Activated CD4-positive, alpha-beta memory T cell treated with anti-CD3 and anti-CD28 coated beads, Interleukin-2, amount 10 ng/mL, durations not matched to agents 7 days and 5 days (primary cell): ENCODE results near the gene ERFL. TPM values are rescaled to one million over a fixed set of nuclear protein-coding genes. Genes with fewer than 3 reads are reported as not detected.

ENCODE experiments used
- CTCF ChIA-PET: fragments of 350-600 bp; sonication (Branson Sonifier 250); formaldehyde crosslinking; loops from one replicate; lab custom pipeline; 2021; ENCODE audit warnings: antibody characterized with exemption, inconsistent platforms; lab: Charles Lee
- POLR2A ChIA-PET: fragments of 350-600 bp; sonication (Branson Sonifier 250); formaldehyde crosslinking; loops from one replicate; lab custom pipeline; 2021; ENCODE audit warnings: antibody characterized with exemption; lab: Charles Lee
- DNase-seq: peaks from one replicate; pipeline ENCODE4 v3.0.0-alpha.2; 2020
- H3K27ac Mint-ChIP-seq: one replicate; pipeline ENCODE4 v1.8.0; 2021; ENCODE audit warnings: mild to moderate bottlenecking, mixed read lengths
- H3K27me3 Mint-ChIP-seq: one replicate; pipeline ENCODE4 v1.8.0; 2021; ENCODE audit warnings: mixed read lengths
- H3K36me3 Mint-ChIP-seq: one replicate; pipeline ENCODE4 v1.8.0; 2021; ENCODE audit warnings: low read depth, mixed read lengths
- H3K4me1 Mint-ChIP-seq: one replicate; pipeline ENCODE4 v1.8.0; 2021; ENCODE audit warnings: mixed read lengths
- H3K4me3 Mint-ChIP-seq: one replicate; pipeline ENCODE4 v1.8.0; 2021; ENCODE audit warnings: mild to moderate bottlenecking, mixed read lengths
- H3K9me3 Mint-ChIP-seq: one replicate; pipeline ENCODE4 v1.8.0; 2021; ENCODE audit warnings: mixed read lengths
- total RNA-seq, 2 experiments: library from RNA; stranded (reverse); gene quantifications; one replicate each; pipeline ENCODE4 v1.2.3, GENCODE V29; 2021

Gene ERFL
- total RNA-seq, 2 experiments from 2014 or later: 1.5 to 1.7 TPM

DNA sequence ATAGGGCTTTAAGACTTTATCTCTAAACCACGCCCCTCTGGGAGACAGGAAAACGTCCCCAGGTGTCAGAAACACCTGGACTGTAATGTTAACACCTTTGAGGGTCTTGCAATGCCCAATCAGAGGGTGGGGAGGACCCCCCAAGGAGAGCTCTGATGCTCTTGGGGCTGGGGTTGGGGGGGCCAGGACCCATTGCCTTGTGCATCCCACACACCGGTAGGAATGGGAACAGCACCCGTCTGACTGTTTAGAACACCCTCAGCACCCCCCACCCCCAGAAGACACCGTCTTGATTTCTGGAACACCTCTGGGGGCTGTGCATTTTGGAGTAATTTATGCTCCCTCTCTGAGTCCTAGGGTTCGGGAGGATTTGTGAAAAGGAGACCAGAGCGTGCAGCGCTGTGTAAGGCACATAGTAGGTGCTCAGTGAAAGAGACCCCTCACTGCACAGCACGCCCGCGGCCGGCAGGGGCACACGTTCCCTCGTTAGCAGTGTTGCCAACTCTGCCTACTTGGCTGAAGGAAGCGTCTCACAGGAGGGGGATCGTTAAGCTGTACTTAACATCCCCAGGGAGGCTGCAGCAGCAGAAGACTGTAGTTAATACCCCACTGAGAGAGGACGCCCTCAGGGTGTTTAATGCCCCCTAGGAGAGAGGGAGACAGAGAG, 2.8 kb upstream of the ERFL start:
- ChIA-PET POLR2A (interaction anchor here (0.8 to 1.3 kb wide), 3 partner anchors 28 to 60 kb away, joined by 3 read pairs; partner anchors contain the start of gene RABAC1), CTCF (no interaction called here)
- DNase-seq: no peak
- Mint-ChIP-seq H3K27ac (no peak overlapping the region), H3K36me3 (peaks cover 4% of the 10 kb centered on the region), H3K27me3 (peaks cover 49% of the 10 kb centered on the region), H3K4me3 (no peak overlapping the region), H3K9me3 (no peaks in the 10 kb centered on the region), H3K4me1 (peaks cover 33% of the 10 kb centered on the region)

DNA sequence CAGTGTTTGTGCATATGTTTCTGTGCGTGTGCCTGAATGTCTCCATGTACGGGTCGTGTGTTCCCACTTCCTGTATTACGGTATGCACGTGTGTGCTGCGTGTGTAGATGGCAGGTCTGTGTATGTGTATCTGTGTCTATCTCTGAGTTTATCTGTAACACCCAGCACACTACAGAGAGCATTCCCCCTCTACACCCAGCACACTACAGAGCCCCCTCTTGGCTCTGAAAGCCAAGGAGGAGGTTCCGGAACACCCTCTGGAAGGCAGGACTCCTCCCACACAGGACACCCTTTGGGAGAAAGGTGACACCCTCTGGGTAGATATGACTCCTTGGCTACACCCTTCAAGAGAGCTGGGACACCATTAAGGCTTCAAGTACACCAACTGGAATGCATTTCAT, 2.1 kb upstream of the ERFL start:
- H3K27ac Mint-ChIP-seq: no peak overlapping the region
- POLR2A ChIA-PET: interaction anchor here (0.8 to 1.3 kb wide), 3 partner anchors 15 to 59 kb away, joined by 3 to 5 read pairs (median 3); partner anchors contain the start of gene RABAC1
- H3K36me3 Mint-ChIP-seq: peaks cover 4% of the 10 kb centered on the region
- peaks cover 31% of the 10 kb centered on the region for H3K4me1 Mint-ChIP-seq
- CTCF ChIA-PET: interaction anchor here (0.6 to 1.1 kb wide), 3 partner anchors 11 to 84 kb away, joined by 3 to 4 read pairs (median 4); no protein-coding TSS in a partner anchor
- H3K9me3 Mint-ChIP-seq: no peaks in the 10 kb centered on the region
- peak overlapping the region; percentile 22 for H3K4me3 Mint-ChIP-seq
- DNase-seq: no peak
- H3K27me3 Mint-ChIP-seq: peaks cover 46% of the 10 kb centered on the region

DNA sequence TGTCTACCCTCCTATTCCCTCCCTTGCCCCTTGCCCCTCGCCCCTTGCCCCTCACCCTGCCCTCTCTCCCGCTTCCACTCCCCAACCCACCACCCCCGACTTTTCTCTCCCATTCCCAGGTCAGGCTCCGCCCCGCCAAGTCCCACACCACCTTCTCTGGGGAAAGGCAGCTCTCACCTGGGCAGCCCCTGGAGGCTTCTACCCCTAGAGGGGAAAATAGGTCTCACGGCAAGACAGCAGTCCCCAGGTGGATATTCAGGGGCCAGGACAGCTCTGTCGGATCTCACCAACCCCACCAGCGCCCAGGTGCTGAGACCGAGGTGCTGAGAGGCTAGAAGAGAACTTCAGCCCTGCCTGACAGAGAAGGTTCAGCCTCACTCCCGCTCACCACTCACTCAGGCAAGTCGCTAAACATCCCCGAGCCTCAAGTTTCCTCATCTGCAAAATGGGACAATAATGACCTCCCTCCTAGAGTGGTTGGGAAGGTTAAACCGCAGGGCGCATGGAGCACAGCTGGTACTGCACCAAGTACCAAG, 1.4 kb upstream of the ERFL start:
- ChIA-PET POLR2A (interaction anchor here (0.6 to 2.3 kb wide), 6 partner anchors 15 to 45 kb away, joined by 3 to 7 read pairs (median 5); partner anchors contain the start of gene RABAC1), CTCF (interaction anchor here (1.0 to 1.1 kb wide), 2 partner anchors 12 to 54 kb away, joined by 3 to 4 read pairs; no protein-coding TSS in a partner anchor)
- H3K27ac Mint-ChIP-seq: no peak overlapping the region
- H3K4me1 Mint-ChIP-seq: peaks cover 24% of the 10 kb centered on the region
- H3K27me3 Mint-ChIP-seq: peaks cover 40% of the 10 kb centered on the region
- no peak for DNase-seq
- peak overlapping the region; percentile 83 for H3K4me3 Mint-ChIP-seq
- peaks cover 4% of the 10 kb centered on the region for H3K36me3 Mint-ChIP-seq
- no peaks in the 10 kb centered on the region for H3K9me3 Mint-ChIP-seq

DNA sequence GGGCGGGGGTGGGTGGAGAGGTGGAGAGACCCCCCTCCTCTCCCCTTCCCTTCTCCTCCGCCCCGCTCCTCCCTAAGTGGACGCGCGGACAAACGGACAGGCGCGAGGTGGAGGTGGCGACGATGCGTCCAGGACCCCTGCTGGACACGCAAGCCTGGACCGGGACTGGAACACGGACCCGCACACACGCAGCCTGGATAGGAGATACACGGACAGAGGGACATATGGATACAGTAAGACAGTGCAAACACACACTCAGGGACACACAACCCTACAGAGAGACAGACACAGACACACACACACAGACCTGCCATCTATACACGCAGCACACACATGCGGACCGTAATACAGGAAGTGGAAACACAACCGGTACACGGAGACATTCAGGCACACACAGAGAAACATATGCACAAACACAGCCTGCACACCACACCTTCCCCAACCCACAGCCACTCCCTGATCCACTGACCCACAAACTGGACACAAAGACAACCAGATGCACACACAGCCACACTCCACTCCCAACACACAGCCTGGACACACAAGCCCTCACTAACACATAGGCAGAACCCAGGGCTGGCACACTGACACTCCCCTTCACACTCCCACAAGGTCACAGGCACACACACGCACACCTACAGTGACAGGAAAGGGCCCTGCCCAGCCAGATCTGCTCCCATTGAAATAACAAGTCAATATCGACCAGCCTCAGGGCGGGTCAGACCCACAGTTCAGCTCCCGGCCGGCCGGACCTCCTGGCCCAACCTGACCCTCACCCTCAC, 696 bp upstream of the ERFL start:
- ChIA-PET POLR2A (interaction anchor here (0.7 to 2.3 kb wide), 6 partner anchors 13 to 44 kb away, joined by 3 to 7 read pairs (median 4); partner anchors contain the start of gene RABAC1), CTCF (interaction anchor here (1.1 kb wide), 1 partner anchor 54 kb away, joined by 3 read pairs; no protein-coding TSS in a partner anchor)
- Mint-ChIP-seq H3K9me3 (no peaks in the 10 kb centered on the region), H3K27ac (no peak overlapping the region), H3K4me1 (peaks cover 21% of the 10 kb centered on the region), H3K36me3 (peaks cover 4% of the 10 kb centered on the region), H3K27me3 (peaks cover 37% of the 10 kb centered on the region), H3K4me3 (peak overlapping the region; percentile 83)
- peak; percentile 46 for DNase-seq

DNA sequence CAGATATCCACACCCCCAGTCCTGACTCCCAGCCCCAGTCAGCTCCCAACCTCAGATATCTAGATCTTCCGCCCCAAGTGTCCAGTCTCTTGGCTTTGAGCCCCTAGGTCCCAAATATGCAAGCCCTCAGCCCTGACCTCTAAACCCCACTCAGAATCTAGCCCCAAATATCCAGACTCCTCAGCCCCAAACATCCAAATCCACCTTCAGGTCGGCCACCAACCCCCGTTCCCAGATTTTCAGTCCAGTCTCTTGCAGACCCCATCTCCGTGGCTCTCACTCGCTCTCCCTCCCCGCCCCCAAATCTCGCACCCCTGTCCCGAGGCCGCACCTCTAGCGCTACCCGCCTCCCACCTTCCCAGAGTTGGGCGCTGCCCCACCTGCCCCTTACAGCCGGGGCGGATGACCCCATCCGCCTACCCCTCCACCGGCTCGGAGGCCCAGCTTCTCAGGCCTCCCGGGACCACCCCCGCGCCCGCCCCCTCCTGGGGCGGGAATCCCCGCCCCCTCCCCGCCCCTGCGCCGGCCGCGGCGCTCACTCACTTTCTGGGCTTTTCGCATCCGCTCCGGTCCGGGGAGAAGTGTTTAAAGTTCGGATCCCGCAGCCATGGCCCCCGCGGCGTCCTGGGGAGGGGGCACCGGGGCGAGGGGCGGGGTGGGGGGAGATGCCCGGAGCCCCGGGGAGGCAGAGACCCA, 604 bp downstream of the ERFL start:
- Mint-ChIP-seq H3K27me3 (peaks cover 33% of the 10 kb centered on the region), H3K4me1 (peaks cover 22% of the 10 kb centered on the region), H3K27ac (no peak overlapping the region), H3K36me3 (peaks cover 4% of the 10 kb centered on the region), H3K9me3 (no peaks in the 10 kb centered on the region), H3K4me3 (peak overlapping the region; percentile 83)
- ChIA-PET CTCF (interaction anchor here (0.6 kb wide), 2 partner anchors 10 to 68 kb away, joined by 3 to 4 read pairs; no protein-coding TSS in a partner anchor), POLR2A (interaction anchor here (1.0 to 2.3 kb wide), 4 partner anchors 12 to 43 kb away, joined by 3 to 7 read pairs (median 5); no protein-coding TSS in a partner anchor)
- DNase-seq: no peak

DNA sequence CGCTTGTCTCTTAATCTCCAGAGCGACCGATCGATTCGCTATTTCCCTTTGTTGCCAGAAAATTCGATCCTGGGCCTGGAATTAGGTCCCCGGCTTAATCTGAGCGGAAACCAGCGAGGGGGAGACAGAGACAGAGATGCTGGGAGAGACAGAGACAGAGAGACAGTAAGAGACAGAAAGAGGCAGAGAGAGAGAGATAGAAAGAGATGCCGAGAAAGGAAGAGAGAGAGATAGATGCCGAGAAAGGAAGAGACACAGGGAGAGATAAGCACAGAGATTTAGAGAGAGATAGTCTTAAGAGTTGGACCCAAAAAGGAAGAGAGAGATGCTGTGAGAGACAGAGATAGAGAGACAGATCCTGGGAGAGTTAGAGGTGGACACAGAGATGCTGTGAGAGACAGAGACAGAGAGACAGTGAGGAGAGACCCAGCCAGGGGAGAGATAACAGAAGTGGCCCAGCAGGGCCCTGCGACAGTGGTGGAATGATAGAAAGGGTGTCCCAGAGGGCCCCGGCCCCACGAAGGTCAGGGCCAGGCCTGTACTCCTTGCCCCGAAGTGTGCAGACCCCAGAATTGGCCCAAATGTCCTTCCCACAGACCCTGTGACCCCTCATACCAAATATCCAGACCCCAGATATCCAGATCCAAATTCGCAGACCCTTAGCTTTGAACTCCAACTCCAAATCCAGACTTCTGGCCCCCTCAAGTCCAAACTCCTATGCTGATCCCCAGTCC, 1.3 kb downstream of the ERFL start:
- CTCF ChIA-PET: interaction anchor here (0.6 kb wide), 1 partner anchor 67 kb away, joined by 3 read pairs; no protein-coding TSS in a partner anchor

GRCh38 chr19:41926028-41926762, 2.1 kb downstream of the ERFL start:
- CTCF ChIA-PET: no interaction called here

More for the DNA sequence above, 1.3 kb downstream of the ERFL start:
- POLR2A ChIA-PET: interaction anchor here (2.3 kb wide), 1 partner anchor 42 kb away, joined by 7 read pairs; no protein-coding TSS in a partner anchor
- no peak overlapping the region for H3K4me3 Mint-ChIP-seq
- no peaks in the 10 kb centered on the region for H3K9me3 Mint-ChIP-seq
- DNase-seq: no peak
- peaks cover 4% of the 10 kb centered on the region for H3K36me3 Mint-ChIP-seq
- H3K27ac Mint-ChIP-seq: no peak overlapping the region
- H3K4me1 Mint-ChIP-seq: peaks cover 22% of the 10 kb centered on the region
- peaks cover 35% of the 10 kb centered on the region for H3K27me3 Mint-ChIP-seq

GRCh38 chr19:41925208-41926003, 2.8 kb downstream of the ERFL start:
- ChIA-PET CTCF (no interaction called here), POLR2A (no interaction called here)

More at GRCh38 chr19:41926028-41926762, 2.1 kb downstream of the ERFL start:
- peaks cover 35% of the 10 kb centered on the region for H3K27me3 Mint-ChIP-seq
- no peaks in the 10 kb centered on the region for H3K9me3 Mint-ChIP-seq
- no peak for DNase-seq
- POLR2A ChIA-PET: no interaction called here
- no peak overlapping the region for H3K27ac Mint-ChIP-seq
- no peak overlapping the region for H3K4me3 Mint-ChIP-seq
- peaks cover 22% of the 10 kb centered on the region for H3K4me1 Mint-ChIP-seq
- H3K36me3 Mint-ChIP-seq: peaks cover 4% of the 10 kb centered on the region

DNA sequence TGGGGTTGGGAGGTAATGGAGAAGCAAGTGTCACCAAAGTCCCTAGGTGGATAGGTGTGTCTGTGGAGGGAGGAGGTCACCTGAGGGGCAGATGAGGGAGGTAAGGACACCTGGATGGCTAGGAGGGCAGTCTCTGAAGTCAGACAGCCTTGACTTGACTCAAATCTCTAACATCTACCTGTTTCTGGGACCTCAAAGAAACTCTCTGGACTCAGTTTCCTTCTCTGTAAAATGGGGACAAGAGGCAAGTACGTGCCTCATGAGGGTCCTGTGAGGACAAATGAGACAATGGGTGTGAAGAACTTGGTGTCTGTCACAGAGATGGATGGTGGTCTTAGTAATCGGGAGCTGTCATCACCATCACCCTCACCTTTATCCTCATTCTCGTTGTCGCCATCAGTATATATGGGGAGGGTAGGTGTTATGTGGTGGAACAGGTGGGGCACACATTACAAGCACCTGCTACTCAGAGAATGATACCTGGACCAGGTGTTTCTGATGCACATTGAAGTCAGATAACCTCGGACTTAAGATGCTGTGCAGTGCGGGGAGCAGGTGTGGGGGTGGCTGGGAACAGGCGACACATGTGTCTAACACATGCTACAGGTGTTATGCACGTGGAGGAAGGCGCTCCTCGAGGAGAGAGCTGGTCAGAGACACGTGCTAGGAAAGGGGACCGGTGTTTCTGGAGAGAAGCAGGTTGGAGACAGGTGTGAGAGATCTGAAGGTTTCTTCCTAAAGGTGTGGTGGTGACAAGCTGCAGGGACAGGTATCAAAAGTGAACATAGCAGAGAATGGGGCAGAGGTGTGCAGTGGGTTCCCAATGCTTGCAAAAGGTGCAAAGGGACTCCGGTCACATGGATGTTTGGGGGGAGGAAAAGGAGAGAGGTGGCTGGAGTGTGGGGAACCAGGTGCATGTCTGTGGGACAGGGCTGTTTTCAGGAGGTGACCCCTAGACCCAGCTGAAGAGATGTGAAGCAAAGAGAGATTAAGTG, 3.8 kb downstream of the ERFL start:
- H3K4me3 Mint-ChIP-seq: no peak overlapping the region
- ChIA-PET CTCF (no interaction called here), POLR2A (no interaction called here)
- no peaks in the 10 kb centered on the region for H3K9me3 Mint-ChIP-seq
- H3K4me1 Mint-ChIP-seq: peaks cover 13% of the 10 kb centered on the region
- DNase-seq: no peak
- H3K27ac Mint-ChIP-seq: no peak overlapping the region
- peaks cover 22% of the 10 kb centered on the region for H3K27me3 Mint-ChIP-seq
- peaks cover 4% of the 10 kb centered on the region for H3K36me3 Mint-ChIP-seq

More at GRCh38 chr19:41925208-41926003, 2.8 kb downstream of the ERFL start:
- Mint-ChIP-seq H3K4me3 (no peak overlapping the region), H3K4me1 (peaks cover 22% of the 10 kb centered on the region), H3K27ac (no peak overlapping the region), H3K9me3 (no peaks in the 10 kb centered on the region), H3K36me3 (peaks cover 4% of the 10 kb centered on the region), H3K27me3 (peaks cover 30% of the 10 kb centered on the region)
- DNase-seq: no peak
